Measurements from ENCODE around the gene MARCHF10.

MARCHF10 gene

GRCh38 chr17:62822080-62822904, 14.2 kb upstream of the MARCHF10 start:
- no peak for DNase-seq

- DNase-seq = no peak
Measured at GRCh38 chr17:62821189-62822079, 13.3 kb upstream of the MARCHF10 start.

GRCh38 chr17:62819511-62820221, 11.6 kb upstream of the MARCHF10 start:
- no peak for DNase-seq

- DNase-seq = no peak
Measured at GRCh38 chr17:62818526-62818925, 10.4 kb upstream of the MARCHF10 start.

- DNase-seq = no peak
Measured at GRCh38 chr17:62816282-62816839, 8.2 kb upstream of the MARCHF10 start.

- DNase-seq = no peak
Measured at GRCh38 chr17:62809656-62810055, 1.5 kb upstream of the MARCHF10 start.

- DNase-seq = no peak
Measured at GRCh38 chr17:62808576-62808970, 459 bp upstream of the MARCHF10 start.

GRCh38 chr17:62805234-62805633, 2.9 kb downstream of the MARCHF10 start:
- no peak for DNase-seq

- DNase-seq = no peak
Measured at GRCh38 chr17:62804822-62805221, 3.3 kb downstream of the MARCHF10 start.

- no peak for DNase-seq
Measured at GRCh38 chr17:62804025-62804424, 4.1 kb downstream of the MARCHF10 start.

- DNase-seq = no peak
Measured at GRCh38 chr17:62802561-62803205, 5.4 kb downstream of the MARCHF10 start.

GRCh38 chr17:62801553-62802114, 6.5 kb downstream of the MARCHF10 start:
- no peak for DNase-seq

- no peak for DNase-seq
Measured at GRCh38 chr17:62800585-62800984, 7.5 kb downstream of the MARCHF10 start.

- DNase-seq = no peak
Measured at GRCh38 chr17:62797959-62798358, 10.2 kb downstream of the MARCHF10 start.

- DNase-seq = no peak
Measured at GRCh38 chr17:62796291-62796690, 11.8 kb downstream of the MARCHF10 start.

GRCh38 chr17:62794666-62794971, 13.5 kb downstream of the MARCHF10 start:
- peak; percentile 48 for DNase-seq

GRCh38 chr17:62793919-62794665, 14.0 kb downstream of the MARCHF10 start:
- DNase-seq = no peak

- DNase-seq = no peak
Measured at GRCh38 chr17:62792447-62792800, 15.7 kb downstream of the MARCHF10 start.

- no peak for DNase-seq
Measured at GRCh38 chr17:62791767-62792446, 16.2 kb downstream of the MARCHF10 start.

- no peak for DNase-seq
Measured at GRCh38 chr17:62791235-62791734, 16.8 kb downstream of the MARCHF10 start.

- no peak for DNase-seq
Measured at GRCh38 chr17:62790564-62790986, 17.5 kb downstream of the MARCHF10 start.
